ENCODE measurements around the gene CDH4.

Gene CDH4

GRCh38 chr20:61533231-61533631 is 281.2 kb downstream of the CDH4 start:
- no peak for DNase-seq (ENCODE audit: low read depth, low spot score)

DNA sequence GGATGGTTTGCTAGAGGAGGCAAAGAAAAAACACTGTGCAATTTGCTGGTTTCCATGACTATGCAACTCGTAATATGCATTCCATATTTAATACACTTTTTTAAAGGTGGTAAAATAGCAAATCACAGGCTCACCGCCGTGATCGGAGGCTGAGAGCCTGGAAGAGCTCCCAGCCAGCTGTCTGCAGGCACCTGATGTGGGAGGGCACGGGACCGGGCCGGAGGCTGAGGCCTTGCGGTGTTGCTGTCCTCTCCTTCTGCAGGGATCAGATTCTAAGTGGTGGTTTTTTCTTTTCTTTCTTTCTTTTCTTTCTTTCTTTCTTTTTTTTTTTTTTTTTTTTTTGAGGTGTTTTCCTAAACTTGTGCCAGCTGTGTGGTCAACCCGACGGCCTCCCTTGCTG is 282.3 kb downstream of the CDH4 start:
- DNase-seq (ENCODE audit: low read depth, low spot score), result no peak

DNA sequence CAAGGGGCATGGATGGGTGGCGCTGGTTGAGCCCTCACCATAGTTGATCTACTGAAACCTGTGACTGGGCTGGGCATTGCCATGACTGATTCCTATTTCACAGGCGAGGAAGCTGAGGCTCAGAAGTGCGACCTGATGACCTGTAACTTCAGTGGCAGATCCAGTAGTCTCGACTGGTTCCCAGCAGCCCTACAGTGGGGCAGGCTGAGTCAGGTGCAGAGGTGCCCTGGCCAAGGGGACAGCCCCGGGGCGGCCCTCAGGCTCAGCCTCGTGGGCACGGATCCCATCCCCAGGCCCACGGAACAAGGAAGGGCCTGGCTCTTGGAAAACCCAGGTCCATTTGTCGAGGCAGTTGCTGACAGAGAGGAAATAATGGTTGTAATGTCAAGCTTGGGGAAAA is 283.0 kb downstream of the CDH4 start:
- DNase-seq (ENCODE audit: low read depth, low spot score), result no peak

- no peak for DNase-seq (ENCODE audit: low read depth, low spot score)
Measured at GRCh38 chr20:61535536-61535935, 283.5 kb downstream of the CDH4 start.

GRCh38 chr20:61535956-61536355 is 283.9 kb downstream of the CDH4 start:
- DNase-seq (ENCODE audit: low read depth, low spot score), result no peak

GRCh38 chr20:61536671-61537070 is 284.6 kb downstream of the CDH4 start:
- no peak for DNase-seq (ENCODE audit: low read depth, low spot score)

GRCh38 chr20:61537239-61538182 is 285.4 kb downstream of the CDH4 start:
- DNase-seq (ENCODE audit: low read depth, low spot score), result no peak

GRCh38 chr20:61538183-61538942 is 286.3 kb downstream of the CDH4 start:
- DNase-seq (ENCODE audit: low read depth, low spot score), result no peak

DNA sequence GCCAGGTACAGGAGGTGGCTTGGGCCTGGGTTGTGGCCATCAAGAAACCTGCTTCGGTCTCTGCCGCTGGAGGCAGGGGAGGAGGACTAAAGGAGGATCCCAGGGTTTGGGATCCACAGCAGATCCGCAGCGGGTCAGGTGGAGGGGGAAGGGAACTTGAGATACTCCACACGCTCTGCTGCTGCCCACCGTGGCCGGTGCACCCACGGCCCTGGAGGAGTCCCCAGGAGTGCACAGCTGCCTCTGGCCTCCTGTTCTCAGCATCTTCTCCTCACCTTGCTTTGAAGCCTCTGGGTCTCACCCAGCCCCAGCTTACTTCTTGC is 286.8 kb downstream of the CDH4 start:
- no peak for DNase-seq (ENCODE audit: low read depth, low spot score)

DNA sequence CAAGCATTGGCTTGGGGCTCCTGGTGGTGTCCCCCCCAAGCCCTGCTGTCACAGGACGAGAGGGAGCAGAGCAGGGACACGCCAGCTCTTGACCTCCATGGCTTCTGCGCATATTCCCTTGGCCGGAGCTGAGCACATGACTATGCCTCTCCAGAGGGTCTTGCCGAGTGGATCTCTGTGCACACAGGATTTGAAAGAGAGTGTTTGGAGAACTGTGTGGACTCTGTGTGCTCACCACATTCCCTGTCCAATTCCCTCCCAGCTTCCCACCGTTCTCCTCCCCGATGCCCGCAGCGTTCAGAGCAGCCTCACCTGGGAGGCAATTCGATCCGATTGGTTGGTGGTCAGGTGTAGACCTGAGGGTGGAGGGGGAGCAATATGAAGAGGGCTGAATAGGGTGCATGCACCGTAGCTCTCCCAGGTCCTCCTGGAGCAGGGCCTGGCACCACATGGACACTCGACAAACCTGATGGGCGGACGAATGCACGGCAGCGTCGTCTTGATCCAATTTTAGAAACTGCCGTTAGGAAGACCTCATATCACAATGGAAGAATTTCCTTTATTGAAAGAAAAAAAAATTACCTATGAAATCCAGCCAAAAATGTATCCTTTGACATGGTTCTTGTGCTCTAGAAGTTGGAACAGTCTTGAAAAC is 287.8 kb downstream of the CDH4 start:
- DNase-seq (ENCODE audit: low read depth, low spot score), result no peak

GRCh38 chr20:61541537-61541936 is 289.5 kb downstream of the CDH4 start:
- DNase-seq (ENCODE audit: low read depth, low spot score), result no peak

- no peak for DNase-seq (ENCODE audit: low read depth, low spot score)
Measured at GRCh38 chr20:61543086-61543485, 291.0 kb downstream of the CDH4 start.

DNA sequence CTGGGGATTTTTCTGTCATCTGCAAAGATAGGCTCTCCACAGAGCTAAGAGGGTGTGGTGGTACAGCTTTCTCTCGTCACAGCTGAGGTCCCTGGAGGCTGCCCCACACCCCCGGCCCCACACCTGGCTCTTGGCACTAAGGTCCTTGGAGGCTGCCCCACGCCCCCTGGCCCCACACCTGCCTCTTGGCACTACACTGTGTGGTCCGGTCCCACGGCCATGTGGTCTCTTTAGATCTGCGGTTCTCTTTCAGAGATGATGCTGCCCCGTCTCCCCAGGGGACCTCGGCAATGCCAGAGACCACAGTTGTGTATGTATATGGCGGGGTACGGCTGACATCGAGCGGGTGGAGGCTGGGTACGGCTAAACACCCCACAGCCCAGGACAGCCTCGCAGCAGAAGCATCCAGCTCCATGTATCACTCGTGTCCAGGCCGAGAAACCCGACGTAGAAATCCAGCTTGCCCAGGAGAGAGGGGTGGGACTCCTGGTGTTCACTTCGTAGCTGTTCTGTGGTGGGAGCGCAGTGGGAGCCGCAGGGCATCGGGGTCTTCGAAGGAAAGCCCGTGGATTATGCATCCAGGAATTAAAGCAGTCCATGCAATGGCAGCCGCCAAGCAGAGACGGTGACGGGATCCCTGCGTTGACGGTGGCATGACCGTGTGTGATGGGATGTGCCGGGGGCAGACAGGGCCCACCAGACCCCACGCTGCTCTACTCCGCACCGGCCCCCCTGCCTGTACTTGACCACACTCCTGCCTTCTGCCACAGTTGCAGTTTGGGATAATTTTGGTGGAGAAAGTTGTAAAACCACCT is 292.1 kb downstream of the CDH4 start:
- DNase-seq (ENCODE audit: low read depth, low spot score), result no peak

GRCh38 chr20:61544910-61545889 is 293.1 kb downstream of the CDH4 start:
- DNase-seq (ENCODE audit: low read depth, low spot score), result no peak

GRCh38 chr20:61546641-61547040 is 294.6 kb downstream of the CDH4 start:
- no peak for DNase-seq (ENCODE audit: low read depth, low spot score)

GRCh38 chr20:61548069-61548468 is 296.0 kb downstream of the CDH4 start:
- no peak for DNase-seq (ENCODE audit: low read depth, low spot score)

GRCh38 chr20:61549865-61550264 is 297.8 kb downstream of the CDH4 start:
- no peak for DNase-seq (ENCODE audit: low read depth, low spot score)

- DNase-seq (ENCODE audit: low read depth, low spot score), result no peak
Measured at GRCh38 chr20:61551401-61551800, 299.3 kb downstream of the CDH4 start.

DNA sequence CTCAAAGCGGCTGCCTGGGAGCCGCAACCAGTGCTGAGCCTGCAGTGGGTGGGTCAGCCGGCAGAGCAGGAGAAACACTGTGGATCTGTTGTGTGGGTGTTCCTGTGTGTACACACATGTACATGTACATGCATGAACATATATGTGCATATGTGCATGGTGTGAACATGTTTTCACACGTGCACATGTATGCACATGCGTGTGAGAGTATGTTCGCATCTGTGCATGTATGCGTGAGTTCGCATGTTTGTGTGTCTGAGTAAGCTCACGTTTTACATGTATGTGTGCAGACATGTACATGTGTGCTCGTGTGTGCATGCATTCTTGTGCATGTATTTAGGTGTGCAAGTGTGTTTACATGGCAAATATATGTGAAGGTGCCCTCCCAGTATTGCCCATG is 302.6 kb downstream of the CDH4 start:
- no peak for DNase-seq (ENCODE audit: low read depth, low spot score)

GRCh38 chr20:61555566-61555965 is 303.5 kb downstream of the CDH4 start:
- no peak for DNase-seq (ENCODE audit: low read depth, low spot score)
